HG03521 (cell line): ENCODE data around the gene VARS2.

Experiments
- ATAC-seq: cut with Tn5 transposase; IDR thresholded peaks from one replicate; pipeline ENCODE4 v1.9.1; 2021; ENCODE audit warnings: mild to moderate bottlenecking, moderate library complexity; ENCODE audit not compliant: unreplicated experiment

VARS2 gene

GRCh38 chr6:30884521-30885480 is 29.2 kb upstream of the VARS2 start:
- ATAC-seq: no peak

DNA sequence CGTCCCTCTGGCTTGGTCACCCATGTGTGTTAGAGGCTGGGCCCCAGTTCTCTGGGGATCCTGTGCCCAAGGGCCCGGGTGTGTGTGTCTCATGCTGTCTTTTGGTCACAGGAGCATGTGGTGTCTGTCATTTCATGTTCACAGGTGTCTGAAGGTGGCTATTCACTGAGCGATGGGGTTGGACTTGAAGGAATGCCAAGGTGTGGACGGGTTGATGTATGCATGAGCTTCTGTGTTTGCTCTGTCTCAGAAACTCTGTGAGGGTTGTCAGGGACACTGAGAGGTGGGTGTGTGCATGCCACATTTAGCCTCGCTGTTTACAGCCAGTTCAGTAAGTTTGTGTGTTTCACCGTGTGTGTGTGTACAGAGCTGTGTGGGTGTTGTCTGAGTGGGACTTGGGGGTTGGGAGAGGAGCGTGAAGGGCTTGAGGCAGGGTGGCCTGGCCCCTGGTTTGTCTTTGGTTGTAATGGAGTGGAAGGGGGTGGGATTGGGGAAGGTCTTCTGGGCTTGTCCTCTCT is 28.5 kb upstream of the VARS2 start:
- no peak for ATAC-seq

DNA sequence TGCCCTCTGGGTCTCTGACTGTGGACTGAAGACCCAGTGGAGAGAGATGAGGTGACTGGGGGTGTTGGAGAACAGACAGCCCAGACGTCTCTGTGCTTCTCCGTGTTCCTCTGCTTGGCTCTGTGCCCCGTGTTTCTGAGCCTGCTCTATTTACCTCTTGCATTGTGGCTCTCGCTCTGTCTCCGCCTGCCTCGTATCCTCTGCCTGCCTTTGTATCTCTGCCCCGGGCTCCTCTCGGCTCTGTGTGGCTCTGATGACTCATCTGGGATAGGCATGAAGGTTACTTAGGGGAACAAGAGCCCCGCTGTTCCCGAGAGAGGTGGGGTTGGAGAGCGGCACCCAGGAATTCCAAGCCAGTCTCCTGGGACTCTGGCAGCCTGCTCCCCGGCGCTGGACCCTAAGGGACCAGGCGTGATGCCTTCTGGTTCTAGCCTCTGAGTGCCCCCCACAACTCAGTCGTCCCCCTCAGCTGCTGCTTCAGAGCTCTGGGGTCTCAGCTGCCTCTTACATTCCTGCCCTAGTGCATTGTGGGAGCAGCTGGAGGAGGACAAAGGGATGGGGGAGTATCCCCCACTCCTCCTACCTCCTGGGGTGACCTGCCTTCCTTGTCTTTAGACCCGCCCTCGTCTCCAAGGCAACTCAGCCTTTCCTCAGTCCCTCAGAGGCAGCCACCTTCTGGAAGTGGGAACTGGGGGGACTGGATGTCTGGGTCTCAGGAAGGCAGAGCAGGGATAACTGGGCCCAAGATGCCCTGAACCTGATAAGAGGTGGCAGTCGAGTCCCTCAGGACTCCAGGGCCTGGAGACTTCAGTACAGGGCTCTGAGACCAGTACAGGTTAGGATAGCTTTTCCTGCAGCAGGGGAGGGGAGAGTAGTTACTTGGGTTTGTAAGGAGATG is 27.8 kb upstream of the VARS2 start:
- no peak for ATAC-seq

- ATAC-seq: no peak
Observed at GRCh38 chr6:30886897-30887255, 27.2 kb upstream of the VARS2 start.

- no peak for ATAC-seq
Observed at GRCh38 chr6:30887901-30888815, 25.9 kb upstream of the VARS2 start.

DNA sequence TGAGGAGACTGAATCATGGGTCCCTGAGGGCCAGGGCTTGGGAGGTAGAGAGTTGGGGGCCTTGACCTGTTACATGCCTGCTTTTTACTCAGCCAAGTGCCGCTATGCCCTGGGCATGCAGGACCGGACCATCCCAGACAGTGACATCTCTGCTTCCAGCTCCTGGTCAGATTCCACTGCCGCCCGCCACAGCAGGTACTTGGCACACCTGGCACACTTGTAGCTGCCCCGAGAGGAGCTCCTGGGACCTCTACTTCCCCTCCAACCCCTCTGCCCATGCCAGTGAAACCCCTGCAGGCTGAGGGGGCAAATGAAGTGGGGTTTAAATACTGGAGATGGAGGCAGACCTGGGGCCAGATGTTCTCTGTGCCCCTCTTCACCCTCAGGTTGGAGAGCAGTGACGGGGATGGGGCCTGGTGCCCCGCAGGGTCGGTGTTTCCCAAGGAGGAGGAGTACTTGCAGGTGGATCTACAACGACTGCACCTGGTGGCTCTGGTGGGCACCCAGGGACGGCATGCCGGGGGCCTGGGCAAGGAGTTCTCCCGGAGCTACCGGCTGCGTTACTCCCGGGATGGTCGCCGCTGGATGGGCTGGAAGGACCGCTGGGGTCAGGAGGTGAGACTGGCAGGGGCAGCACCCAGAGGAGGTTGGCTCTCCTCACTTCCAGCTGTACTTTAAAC is 25.1 kb upstream of the VARS2 start:
- no peak for ATAC-seq

GRCh38 chr6:30889496-30889885 is 24.5 kb upstream of the VARS2 start:
- ATAC-seq: no peak

- ATAC-seq: no peak
Observed at GRCh38 chr6:30889921-30890645, 24.0 kb upstream of the VARS2 start.

DNA sequence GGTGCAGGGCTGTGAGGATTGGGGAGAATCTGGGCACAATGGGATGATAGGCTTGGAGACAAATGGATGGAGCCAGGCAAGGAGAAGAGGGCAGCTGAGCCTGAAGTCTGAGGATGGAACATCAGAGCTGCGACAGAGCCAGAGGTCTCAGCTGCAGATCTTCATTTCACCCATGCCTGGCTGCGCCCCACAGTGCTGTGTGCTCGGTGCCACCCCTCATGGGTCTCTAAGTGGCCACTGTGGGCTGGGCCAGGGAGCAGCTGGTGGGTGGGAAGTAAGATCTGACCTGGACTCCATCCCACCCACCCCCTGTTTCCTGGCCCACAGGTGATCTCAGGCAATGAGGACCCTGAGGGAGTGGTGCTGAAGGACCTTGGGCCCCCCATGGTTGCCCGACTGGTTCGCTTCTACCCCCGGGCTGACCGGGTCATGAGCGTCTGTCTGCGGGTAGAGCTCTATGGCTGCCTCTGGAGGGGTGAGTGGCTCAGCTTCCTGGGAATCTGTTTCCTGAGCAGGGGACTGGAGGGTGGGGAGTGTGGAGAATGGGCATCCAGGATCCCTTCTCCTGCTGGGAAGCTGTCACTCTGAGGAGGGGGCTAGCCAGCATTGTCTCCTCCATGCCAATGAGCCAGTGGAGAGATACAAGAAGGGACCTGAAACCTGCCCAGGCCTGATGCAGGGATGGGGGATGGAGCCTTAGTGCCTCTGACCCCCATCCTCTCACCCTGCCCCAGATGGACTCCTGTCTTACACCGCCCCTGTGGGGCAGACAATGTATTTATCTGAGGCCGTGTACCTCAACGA is 23.2 kb upstream of the VARS2 start:
- ATAC-seq: no peak

DNA sequence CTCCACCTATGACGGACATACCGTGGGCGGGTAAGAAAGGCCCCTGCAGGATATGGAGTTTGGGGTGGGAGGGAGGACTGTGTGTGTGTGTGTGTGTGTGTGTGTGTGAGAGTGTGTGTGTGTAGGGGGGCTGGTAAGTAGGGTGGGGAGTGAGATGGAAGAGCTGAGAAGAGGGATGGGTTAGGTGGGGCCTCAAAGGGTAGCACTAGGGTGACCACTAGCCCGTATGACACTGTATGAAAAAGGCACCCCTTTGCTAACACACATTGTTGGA is 22.7 kb upstream of the VARS2 start:
- no peak for ATAC-seq

DNA sequence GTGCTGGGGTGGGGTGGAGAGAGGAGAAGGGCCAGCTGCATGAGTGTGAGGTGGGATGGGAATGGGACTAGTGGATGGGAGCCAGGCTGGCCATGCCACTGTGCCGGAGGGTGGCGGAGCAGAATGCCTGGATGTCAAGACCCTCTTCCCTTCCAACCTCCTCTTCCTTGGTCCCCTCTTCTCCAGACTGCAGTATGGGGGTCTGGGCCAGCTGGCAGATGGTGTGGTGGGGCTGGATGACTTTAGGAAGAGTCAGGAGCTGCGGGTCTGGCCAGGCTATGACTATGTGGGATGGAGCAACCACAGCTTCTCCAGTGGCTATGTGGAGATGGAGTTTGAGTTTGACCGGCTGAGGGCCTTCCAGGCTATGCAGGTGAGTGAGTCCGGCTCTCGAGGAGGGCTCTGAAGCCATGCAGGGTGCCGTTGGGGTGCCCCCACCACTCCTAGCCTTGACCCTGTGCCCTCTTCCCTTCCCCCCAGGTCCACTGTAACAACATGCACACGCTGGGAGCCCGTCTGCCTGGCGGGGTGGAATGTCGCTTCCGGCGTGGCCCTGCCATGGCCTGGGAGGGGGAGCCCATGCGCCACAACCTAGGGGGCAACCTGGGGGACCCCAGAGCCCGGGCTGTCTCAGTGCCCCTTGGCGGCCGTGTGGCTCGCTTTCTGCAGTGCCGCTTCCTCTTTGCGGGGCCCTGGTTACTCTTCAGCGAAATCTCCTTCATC is 22.1 kb upstream of the VARS2 start:
- no peak for ATAC-seq

DNA sequence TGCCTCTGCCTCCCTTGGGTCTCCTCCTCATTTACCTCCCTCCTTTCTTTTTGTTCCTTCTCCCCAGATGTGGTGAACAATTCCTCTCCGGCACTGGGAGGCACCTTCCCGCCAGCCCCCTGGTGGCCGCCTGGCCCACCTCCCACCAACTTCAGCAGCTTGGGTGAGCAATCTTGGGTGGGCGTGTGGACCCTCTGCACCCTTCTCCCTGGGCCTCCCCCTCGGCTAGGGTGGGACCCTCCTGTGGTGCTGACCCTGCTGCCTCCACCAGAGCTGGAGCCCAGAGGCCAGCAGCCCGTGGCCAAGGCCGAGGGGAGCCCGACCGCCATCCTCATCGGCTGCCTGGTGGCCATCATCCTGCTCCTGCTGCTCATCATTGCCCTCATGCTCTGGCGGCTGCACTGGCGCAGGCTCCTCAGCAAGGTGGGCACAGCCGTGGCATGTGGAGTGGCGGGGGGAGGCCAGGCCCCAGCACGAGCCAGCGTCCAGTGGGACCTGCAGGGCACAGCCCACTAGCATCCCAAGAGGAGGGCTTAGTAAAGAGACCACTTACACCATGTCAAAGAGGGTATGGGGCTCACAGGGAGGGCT is 20.9 kb upstream of the VARS2 start:
- no peak for ATAC-seq

DNA sequence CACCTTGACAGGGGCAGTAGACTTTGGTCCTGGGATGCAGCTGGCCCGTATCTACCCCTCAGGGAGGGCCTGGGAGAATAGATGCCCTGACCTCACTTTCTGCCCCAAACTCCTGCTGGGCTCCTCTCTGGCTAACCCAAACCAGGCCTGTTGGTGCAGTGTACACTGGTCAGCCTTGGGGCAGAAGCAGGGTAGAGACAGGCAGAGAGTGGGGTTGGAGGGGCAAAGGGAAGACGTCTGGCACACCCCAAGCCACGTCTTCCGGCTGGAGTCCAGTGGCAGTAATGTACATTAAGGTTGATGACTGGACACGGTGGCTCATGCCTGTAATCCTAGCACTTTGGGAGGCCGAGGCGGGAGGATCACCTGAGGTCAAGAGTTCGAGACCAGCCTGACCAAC is 20.4 kb upstream of the VARS2 start:
- no peak for ATAC-seq

- ATAC-seq: no peak
Observed at GRCh38 chr6:30894381-30894780, 19.7 kb upstream of the VARS2 start.

- ATAC-seq: no peak
Observed at GRCh38 chr6:30894935-30895334, 19.1 kb upstream of the VARS2 start.

- ATAC-seq: no peak
Observed at GRCh38 chr6:30895343-30895742, 18.7 kb upstream of the VARS2 start.

GRCh38 chr6:30896541-30896940 is 17.5 kb upstream of the VARS2 start:
- ATAC-seq: no peak

- ATAC-seq: no peak
Observed at GRCh38 chr6:30897882-30898281, 16.2 kb upstream of the VARS2 start.
